Bone marrow (tissue), 2 donors: ENCODE data around the gene NUMB.

Experiments used
- DNase-seq, 2 donors: peaks; one replicate each; lab custom pipeline; 2025; lab: John Stamatoyannopoulos, UW

NUMB gene

DNA sequence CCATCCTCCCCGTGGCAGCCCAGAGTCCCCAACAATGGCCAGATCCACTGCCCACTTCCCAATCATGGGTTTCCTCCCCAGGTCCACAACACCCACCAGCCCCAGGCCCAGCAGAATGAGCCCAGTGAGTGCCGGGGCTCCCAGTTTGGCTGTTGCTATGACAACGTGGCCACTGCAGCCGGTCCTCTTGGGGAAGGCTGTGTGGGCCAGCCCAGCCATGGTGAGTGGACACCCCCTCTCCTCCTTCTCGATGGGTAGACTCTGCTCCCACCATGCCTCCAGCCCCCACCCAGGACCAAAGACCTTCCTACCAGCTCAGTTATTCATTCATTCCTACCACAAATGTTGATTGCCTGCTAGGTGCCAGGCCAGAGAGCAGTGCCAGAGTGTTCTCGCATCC, 197.3 kb downstream of the NUMB start:
- no peak for DNase-seq

DNA sequence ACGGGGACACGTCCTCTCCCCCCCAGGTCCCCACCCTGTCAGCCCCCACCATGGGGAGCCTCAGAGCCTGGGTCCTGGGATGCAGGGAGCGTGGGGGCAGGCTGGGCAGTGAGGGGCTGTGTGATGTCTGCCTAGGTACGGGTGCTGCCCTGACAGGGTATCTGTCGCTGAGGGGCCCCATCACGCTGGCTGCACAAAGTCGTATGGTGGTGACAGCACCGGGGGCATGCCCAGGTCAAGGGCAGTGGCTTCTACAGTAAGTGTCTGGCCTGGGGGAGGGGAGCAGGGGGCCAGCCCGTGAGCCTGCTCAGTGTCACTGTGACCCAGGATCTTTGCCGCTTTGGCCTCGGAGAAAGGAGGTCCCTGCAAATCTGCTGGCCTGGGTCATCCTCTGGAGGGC, 197.8 kb downstream of the NUMB start:
- no peak for DNase-seq

DNA sequence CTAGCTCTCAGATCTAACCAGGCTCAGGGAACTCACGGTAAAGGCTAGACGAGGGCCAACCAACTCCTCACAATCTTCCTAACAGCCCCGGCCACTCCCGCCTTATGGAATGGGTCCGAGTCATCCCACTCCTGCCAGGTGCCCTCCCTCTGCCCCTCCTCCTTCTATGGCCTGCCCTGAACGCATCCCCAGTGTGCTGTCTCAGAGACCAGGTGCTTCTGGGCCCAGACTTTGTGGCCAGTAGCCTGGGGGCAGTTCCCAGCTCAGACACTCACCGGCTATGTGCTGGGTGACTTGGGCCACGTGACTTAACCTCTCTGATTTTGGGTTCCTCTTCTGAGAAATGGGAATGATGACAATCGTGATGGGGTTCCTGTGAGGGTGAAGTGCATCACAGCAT, 198.5 kb downstream of the NUMB start:
- no peak for DNase-seq

DNA sequence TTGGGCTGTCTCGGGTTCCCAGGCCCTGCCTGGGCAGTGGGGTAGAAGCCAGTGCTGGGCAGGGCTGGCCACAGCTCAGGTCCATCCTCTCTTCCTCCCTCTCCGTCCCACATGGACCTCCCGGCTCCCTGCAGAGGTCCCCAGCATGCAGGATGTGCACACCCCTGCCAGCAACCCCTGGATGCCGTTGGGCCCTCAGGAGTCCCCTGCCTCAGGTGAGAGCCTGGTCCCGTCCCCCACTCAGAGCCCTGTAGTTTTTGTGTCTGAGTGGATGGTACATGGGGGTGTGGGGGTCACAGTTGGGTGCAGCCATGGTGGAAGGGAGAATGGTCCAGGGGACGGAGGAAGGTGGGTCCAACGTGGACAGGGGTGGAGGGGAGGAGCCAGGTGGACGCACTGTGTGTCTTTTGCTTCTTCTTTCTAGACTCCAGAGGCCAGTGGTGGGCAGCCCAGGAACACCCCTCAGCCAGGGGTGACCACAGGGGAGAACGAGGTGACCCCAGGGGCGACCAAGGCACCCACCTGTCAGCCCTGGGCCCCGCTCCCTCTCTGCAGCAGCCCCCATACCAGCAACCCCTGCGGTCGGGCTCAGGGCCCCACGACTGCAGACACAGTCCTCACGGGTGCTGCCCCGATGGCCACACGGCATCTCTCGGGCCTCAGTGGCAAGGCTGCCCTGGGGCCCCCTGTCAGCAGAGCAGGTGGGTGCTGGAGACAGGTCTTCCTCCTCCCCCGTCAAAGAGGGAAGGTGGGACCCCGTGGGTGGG, 199.3 kb downstream of the NUMB start:
- DNase-seq: no peak

DNA sequence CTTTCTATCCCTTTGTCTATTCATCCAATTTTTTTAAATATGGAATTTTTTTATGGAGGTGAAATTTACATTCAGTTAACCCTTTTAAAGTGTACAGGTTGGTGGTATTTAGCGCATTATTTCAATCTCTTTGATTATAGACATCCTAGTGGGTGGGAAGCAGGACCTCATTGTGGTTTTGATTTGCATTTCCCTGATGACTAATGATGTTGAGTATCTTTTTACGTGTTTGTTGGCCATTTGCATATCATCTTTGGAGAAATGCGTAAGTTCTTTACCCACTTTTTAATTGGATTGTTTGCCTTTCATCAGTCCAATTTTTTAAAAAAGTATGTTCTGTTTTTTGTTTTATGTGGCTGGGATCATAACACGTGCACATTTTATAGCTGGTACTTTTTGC, 200.3 kb downstream of the NUMB start:
- DNase-seq: no peak

DNA sequence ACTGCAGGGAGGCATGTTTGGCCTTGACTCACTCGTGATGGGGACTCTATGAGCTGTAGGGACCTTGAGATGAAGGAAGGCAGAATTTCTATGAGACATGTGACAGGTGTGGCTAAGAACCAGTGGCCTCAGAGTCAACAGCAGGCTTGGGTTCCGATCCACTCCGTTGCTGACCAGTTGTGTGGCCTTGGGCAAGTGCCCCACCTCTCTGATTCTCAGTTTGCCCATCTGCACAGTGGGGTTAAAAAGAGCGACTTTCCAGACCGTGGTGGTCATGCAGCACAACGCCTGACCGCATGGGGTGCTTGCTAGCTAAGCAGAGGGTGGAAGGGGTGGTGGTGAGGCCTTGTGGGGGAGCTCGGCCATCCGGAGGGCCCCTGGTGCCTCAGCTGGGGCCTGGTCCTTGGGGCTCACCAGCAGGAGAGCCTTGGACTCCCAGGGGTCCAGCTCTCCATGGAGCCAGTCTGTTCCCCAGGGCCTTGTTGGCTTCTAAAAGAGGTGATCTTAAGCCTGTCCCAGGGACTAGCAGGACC, 202.6 kb downstream of the NUMB start:
- DNase-seq: no peak

DNA sequence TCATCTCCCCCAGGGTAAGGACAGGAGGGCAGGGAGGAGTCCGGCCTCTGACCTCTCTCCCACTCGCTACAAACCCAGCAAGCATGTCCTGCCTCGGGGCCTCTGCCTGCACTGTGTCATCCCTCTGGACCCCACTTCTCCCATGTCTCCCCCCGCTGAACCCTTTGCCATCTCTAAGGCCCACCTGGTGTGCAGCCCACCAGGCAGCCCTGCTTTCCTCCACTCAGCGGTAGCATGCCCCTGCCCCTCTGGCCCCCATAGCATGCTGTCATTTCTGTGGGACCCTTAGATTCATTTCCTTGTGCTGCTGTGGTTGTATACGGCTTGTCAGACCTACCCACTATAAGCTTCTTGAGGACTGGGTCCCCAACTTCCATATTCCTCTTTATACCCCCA, 203.3 kb downstream of the NUMB start:
- DNase-seq: no peak

DNA sequence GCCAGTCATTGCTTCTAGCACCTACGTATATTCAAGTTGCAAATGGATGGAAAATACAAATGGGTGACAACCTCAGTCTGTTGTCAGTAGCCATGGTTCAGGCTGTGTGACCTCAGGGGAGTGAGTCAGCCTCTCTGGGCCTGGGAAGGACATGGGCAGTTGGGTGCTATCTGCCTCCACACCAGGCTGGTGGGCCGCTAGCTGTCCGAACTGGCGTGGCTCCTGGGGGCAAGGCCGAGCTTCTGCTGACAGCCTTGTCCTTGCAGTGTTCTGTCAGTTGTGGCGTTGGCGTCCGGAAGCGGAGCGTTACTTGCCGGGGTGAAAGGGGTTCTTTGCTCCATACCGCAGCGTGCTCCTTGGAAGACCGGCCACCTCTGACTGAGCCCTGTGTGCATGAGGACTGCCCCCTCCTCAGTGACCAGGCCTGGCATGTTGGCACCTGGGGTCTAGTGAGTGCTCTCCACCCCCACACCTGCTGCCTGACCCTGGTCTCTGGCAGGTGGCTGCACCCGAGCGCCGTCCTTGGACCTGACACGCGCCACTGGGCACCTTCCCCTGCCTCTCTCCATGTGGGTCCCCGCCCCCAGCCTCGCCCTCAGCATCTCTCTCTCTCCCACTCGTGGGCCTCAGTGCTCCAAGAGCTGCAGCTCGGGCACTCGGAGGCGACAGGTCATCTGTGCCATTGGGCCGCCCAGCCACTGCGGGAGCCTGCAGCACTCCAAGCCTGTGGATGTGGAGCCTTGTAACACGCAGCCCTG, 203.9 kb downstream of the NUMB start:
- DNase-seq: no peak

DNA sequence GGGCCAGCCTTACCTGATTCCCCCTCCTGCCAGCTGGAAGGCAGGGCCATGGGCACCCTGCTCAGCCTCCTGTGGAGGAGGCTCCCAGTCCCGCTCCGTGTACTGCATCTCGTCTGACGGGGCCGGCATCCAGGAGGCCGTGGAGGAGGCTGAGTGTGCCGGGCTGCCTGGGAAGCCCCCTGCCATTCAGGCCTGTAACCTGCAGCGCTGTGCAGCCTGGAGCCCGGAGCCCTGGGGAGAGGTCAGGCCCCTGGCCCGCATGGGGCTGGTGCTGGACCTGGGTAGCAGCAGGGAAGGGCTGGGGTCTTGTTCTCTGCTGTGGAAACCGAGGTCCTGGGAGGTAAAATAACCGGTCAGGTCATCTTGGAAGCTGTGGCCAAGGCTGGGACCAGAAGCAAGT, 204.6 kb downstream of the NUMB start:
- no peak for DNase-seq

DNA sequence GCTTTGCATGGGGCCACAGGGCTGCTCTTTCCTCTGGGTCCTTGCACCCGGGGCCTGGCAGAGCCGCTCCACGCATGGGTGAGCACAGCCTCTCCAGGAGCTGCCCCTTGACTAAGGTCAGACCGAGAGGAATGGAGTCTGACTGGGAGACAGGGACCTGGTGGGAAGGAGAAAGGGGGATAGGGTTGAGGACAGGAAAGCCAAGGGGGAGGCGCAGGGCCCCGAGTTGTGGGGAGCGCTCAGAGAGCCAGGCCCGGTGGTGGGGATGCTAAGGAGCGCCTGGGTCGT, 205.1 kb downstream of the NUMB start:
- DNase-seq: no peak

DNA sequence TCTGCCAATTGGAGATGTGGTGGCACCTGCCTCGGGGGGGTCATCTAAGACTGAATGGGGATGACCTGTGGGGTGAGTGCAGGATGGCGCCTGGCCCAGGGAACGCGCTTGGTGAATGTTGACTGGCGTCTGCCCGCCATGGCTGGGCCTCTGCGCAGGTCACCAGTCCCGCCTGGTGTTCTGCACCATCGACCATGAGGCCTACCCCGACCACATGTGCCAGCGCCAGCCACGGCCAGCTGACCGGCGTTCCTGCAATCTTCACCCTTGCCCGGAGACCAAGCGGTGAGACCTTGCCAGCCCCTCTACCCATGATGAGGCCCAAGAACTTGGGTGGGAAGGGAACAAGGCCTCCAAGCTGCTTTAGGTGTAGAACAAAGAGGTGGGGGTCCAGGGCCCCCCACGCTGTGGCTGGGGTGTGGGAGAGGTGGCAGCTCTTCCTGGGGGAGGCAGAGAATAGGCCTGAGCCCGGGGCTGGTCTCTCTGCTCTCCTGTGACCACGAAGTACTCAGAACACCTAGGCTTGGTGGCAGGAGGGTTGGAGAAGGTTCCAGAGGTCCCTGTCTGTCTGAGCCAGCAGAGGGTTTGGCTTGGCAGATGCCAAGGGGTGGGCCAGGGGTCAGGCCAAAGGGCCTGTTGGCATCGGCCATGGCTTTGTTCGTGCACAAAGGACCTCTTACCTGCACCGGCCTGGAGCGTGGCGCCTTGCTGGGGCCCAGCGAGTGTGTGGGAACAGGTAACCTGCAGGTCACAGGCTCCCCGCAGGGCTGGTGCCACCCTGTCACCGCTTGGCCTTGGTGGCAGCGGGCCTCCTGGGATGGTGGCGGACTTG, 205.6 kb downstream of the NUMB start:
- DNase-seq: no peak

DNA sequence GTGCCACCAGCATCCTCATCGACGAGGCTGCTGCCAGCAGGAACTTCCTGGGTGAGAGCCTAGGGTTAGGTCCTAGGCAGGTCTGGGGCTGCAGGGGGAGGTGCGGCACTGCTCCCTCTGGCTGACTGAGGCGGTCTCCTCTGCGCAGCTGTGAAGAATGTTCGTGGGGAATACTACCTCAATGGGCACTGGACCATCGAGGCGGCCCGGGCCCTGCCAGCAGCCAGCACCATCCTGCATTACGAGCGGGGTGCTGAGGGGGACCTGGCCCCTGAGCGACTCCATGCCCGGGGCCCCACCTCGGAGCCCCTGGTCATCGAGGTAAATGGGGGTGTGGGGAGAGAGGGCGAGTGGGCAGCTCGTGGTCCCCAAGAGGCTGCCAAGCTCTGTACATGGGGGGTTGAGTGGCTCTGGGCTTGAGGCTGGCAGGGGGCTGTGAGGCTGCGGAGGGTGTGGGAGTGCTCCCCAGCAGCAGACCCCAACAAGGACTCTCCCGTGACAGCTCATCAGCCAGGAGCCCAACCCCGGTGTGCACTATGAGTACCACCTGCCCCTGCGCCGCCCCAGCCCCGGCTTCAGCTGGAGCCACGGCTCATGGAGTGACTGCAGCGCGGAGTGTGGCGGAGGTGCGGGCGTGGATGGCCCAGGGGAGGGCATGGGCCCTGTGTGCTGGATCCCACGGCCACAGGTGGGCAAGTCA, 206.7 kb downstream of the NUMB start:
- no peak for DNase-seq

DNA sequence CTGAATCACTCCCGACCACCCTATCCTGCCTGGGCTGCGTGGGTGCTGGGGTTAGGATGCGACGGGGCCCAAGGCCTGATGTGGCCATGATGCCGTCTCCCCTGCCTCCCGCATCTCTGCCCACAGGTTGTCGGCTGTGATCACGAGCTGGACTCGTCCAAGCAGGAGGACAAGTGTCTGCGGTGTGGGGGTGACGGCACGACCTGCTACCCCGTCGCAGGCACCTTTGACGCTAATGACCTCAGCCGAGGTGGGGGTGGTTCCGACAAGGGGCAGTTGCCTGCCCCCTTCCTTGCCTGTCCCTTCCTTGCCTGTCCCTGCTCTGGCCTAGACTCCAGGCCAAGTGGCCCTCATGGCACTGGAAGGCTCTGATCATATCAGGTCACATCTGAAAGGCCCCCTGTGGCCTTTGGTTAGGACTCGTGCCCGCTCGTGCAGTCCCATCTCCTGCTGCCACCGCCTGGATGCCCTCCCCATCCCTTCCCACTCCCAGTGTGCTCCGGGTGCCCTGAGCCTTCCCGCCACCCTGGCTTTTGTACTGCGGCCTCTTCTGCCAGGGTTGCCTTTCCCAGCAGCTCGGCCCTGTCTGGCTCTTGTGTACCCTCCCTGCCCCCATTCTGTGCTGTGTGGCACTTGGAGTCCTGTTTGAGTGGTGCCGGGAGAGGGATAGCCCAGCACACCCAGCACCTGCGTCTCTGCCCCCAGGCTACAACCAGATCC, 207.4 kb downstream of the NUMB start:
- no peak for DNase-seq

DNA sequence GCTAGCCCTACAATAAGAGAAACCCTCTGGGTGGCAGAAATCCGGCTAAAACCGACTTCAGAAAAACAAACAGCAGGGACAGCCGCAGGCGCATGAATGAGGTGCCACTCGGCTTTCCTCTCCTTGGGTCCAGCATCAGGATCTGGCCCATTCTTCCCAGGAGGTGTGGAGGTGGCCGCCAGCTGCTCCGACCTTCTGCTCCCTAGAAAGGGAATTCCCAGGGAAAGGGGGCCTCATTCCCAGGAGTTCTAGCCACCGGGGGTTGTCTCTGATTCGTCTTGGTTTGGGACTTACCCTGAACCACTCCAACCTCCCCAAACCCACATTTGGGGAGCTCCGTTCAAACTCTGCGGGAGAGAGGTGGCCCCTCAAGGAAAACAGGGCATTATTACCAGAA, 208.0 kb downstream of the NUMB start:
- no peak for DNase-seq

DNA sequence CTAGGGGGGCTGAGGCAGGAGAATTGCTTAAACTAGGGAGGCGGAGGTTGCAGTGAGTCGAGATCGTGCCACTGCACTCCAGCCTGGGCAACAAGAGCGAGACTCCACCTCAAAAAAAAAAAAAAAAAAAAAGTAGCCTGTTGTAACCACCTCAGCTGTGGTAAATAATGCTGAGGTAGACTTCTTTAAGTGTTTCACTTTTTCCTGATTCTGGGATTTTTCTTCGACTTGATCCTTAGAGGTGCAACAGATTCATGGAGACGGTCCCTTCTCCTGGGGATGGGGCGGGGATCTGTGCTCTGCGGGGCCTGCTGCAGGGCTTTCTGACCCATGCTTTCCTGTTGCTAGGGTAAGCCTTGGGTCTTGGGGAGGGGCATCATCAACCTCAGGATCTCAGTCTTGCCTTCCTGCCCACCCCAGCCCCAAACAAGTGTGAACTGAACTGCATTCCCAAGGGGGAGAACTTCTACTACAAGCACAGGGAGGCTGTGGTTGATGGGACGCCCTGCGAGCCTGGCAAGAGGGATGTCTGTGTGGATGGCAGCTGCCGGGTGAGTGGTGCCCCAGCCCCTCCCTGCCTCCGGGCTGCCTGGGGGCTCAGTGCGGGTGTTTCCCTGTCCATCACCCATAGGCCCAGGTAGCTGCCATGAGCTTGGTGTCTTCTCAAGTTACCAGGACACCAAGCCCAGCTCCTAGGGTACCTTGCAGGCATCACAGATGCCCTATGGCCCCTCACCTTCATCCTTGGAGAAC, 208.6 kb downstream of the NUMB start:
- DNase-seq: no peak

DNA sequence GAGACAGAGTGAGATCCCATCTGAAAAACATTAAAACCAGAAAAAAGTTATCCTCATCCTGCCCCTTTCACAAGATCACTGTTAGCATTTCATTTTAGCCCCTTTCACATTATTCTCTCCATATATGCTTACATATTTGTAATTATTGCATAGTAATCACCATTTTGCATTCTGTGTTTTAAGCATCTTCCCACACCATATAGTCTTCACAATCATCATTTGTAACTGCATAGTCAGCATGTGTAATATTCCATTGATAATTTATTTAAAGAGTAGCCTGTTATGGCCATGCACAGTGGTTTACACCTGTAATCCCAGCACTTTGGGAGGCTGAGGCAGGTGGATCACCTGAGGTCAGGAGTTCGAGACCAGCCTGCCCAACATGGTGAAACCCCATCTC, 209.2 kb downstream of the NUMB start:
- no peak for DNase-seq

DNA sequence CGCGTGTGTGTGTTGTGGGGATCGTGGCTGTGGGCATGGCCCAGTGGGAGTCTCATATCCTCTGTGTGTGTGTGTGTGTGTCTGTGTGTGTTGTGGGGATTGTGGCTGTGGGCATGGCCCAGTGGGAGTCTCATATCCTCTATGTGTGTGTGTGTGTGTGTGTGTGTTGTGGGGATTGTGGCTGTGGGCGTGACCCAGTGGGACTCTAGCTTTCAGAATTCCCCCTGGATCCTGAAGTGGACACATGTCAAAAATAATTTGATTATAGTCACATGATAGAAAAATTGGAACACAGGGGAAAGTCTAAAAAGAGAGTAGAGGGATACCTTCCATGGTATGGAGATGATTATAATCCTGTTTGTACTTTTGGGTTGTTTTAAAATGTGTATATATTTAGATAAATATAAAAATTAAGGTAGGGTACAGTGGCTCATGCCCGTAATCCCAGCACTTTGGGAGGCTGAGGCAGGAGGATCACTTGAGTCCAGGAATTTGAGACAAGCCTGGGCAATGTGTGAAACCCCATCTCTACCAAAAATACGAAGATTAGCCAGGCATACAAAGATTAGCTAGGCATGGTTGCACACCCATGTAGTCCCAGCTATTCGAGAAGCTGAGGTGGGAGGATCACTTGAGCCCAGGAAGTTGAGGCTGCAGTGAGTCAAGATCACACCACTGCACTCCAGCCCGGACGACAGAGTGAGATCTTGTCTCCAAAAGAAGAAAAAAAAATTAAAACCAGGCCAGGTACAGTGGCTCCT, 210.1 kb downstream of the NUMB start:
- DNase-seq: no peak

DNA sequence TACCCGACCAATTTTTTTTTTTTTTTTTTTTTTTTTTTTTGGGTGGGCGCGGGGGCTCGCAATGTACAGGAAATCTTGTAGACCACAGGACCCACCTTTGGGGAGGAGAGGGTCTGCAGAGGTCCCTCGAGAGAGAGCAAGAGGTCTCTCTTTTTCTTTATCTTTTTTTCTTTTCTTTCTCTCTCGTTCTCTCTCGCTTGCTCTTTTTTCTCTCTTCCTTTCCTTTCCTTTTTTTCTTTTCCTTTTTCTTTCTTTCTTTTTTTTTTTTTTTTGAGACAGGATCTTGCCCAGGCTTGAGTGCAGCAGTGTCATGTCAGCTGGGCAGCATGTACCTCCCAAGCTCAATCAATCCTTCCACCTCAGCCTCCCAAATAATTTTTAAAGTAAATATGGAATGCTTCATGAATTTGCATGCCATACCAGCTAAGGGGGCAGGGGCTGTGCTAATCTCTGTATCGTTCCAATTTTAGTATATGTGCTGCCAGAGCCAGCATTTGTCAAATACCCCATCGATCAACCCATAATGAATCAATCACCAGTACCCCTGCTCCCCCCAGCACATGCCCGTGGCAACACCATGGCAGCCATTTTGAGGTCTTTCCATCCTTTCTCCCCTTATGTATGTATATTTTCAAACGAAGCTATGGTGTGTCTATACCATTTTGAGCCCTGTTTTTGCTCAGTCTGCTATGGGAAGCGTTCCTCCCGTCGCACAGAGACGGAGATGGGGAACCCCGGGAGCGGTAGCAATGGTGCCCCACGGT, 211.8 kb downstream of the NUMB start:
- no peak for DNase-seq
